ENCODE measurements around the gene ZNF277.
A peak's percentile ranks its signal among the peaks of the same experiment; 100 is the strongest.

ZNF277 gene

GRCh38 chr7:112206238-112206990, at the start of gene ZNF277, which contains the start of gene DOCK4:
Gene ZNF277 (plus strand): TSS chr7:112206695. CDS start chr7:112206717, 22 bp downstream.
Gene DOCK4 (minus strand): TSS chr7:112206399. CDS start chr7:112206138, 261 bp downstream.
- DNase-seq (ENCODE audit: low read depth) = peak; percentile 100

GRCh38 chr7:112157072-112157471, 49.4 kb upstream of the ZNF277 start:
- DNase-seq (ENCODE audit: low read depth) = no peak

GRCh38 chr7:112159351-112159750, 47.1 kb upstream of the ZNF277 start:
- no peak for DNase-seq (ENCODE audit: low read depth)

GRCh38 chr7:112160130-112160770, 46.2 kb upstream of the ZNF277 start:
- no peak for DNase-seq (ENCODE audit: low read depth)

- no peak for DNase-seq (ENCODE audit: low read depth)
Observed at GRCh38 chr7:112160771-112161150, 45.7 kb upstream of the ZNF277 start.

GRCh38 chr7:112161253-112162141, 45.0 kb upstream of the ZNF277 start:
- DNase-seq (ENCODE audit: low read depth) = no peak

- no peak for DNase-seq (ENCODE audit: low read depth)
Observed at GRCh38 chr7:112162142-112162766, 44.2 kb upstream of the ZNF277 start.

GRCh38 chr7:112162784-112163506, 43.5 kb upstream of the ZNF277 start:
- no peak for DNase-seq (ENCODE audit: low read depth)

- DNase-seq (ENCODE audit: low read depth) = no peak
Observed at GRCh38 chr7:112167147-112167546, 39.3 kb upstream of the ZNF277 start.

GRCh38 chr7:112168915-112169314, 37.6 kb upstream of the ZNF277 start:
- no peak for DNase-seq (ENCODE audit: low read depth)

GRCh38 chr7:112171673-112172072, 34.8 kb upstream of the ZNF277 start:
- DNase-seq (ENCODE audit: low read depth) = no peak

GRCh38 chr7:112172870-112173567, 33.5 kb upstream of the ZNF277 start:
- DNase-seq (ENCODE audit: low read depth) = no peak

- no peak for DNase-seq (ENCODE audit: low read depth)
Observed at GRCh38 chr7:112173568-112173905, 33.0 kb upstream of the ZNF277 start.

- no peak for DNase-seq (ENCODE audit: low read depth)
Observed at GRCh38 chr7:112174192-112174591, 32.3 kb upstream of the ZNF277 start.

GRCh38 chr7:112176241-112176640, 30.3 kb upstream of the ZNF277 start:
- DNase-seq (ENCODE audit: low read depth) = no peak

- no peak for DNase-seq (ENCODE audit: low read depth)
Observed at GRCh38 chr7:112176693-112177415, 29.6 kb upstream of the ZNF277 start.

- DNase-seq (ENCODE audit: low read depth) = no peak
Observed at GRCh38 chr7:112180223-112180622, 26.3 kb upstream of the ZNF277 start.

GRCh38 chr7:112182749-112183148, 23.7 kb upstream of the ZNF277 start:
- DNase-seq (ENCODE audit: low read depth) = no peak

- DNase-seq (ENCODE audit: low read depth) = no peak
Observed at GRCh38 chr7:112183266-112183665, 23.2 kb upstream of the ZNF277 start.

GRCh38 chr7:112184455-112184854, 22.0 kb upstream of the ZNF277 start:
- no peak for DNase-seq (ENCODE audit: low read depth)
